ENCODE measurements around the gene SERPINB1. TPM values are rescaled to one million over a fixed set of nuclear protein-coding genes. Genes with fewer than 3 reads are reported as not detected.
A peak's percentile ranks its signal among the peaks of the same experiment; 100 is the strongest.

Gene SERPINB1
- total RNA-seq, 2 donors from 2014 or later = 30.6 to 38.5 TPM

DNA sequence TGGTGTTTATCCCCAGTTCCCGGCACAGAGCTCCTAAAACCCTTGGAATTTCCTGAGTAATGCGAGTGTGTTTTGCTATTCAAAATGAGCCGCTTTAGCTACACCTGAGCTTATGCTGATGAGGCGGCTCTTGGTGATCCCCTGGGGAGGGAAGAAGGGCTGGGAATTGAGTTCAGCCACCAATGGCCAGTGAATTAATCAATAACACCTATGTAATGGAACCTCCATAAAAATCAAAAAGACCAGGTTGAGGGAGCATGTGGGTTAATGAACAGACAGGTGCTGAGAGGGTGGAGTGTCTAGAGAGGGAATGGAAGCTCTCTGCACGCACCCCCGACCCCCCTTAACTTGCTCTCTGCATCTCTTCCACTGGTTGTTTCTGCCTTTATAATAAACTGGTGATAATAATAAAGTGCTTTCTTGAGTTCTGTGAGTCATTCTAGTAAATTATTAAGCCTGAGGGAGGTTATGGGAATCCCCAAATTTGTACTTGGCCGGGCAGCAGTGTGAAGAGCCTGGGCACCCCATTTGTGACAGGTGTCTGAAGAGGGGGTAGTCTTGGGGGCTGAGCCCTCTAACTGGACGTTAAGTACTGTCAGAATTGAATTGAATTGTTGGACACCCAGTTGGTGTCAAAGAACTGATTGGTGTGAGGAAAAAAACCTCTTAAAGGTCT, 24.6 kb upstream of the SERPINB1 start:
- Histone ChIP-seq H3K4me3 (ENCODE audit: low read length) (no peak overlapping the region), H3K9me3 (ENCODE audit: control insufficient read depth, low read length) (peaks cover 24% of the 10 kb centered on the region), H3K27ac (ENCODE audit: low read depth, low read length) (no peak overlapping the region), H3K9ac (ENCODE audit: extremely low read depth, low read length, poor library complexity, severe bottlenecking) (no peak overlapping the region), H3K27me3 (ENCODE audit: control insufficient read depth, insufficient read depth, low read length, poor library complexity, severe bottlenecking) (no peaks in the 10 kb centered on the region), H3K4me1 (ENCODE audit: control insufficient read depth, insufficient read depth, low read length) (no peaks in the 10 kb centered on the region), H3K36me3 (ENCODE audit: control insufficient read depth, insufficient read depth, low read length) (no peaks in the 10 kb centered on the region)
- H3K4me1 Mint-ChIP-seq = peaks cover 23% of the 10 kb centered on the region
- peak; percentile 77 for DNase-seq
- H3K4me3 Mint-ChIP-seq = no peak overlapping the region
- peaks cover 21% of the 10 kb centered on the region for H3K9me3 Mint-ChIP-seq
- TF ChIP-seq, protein P1, sequence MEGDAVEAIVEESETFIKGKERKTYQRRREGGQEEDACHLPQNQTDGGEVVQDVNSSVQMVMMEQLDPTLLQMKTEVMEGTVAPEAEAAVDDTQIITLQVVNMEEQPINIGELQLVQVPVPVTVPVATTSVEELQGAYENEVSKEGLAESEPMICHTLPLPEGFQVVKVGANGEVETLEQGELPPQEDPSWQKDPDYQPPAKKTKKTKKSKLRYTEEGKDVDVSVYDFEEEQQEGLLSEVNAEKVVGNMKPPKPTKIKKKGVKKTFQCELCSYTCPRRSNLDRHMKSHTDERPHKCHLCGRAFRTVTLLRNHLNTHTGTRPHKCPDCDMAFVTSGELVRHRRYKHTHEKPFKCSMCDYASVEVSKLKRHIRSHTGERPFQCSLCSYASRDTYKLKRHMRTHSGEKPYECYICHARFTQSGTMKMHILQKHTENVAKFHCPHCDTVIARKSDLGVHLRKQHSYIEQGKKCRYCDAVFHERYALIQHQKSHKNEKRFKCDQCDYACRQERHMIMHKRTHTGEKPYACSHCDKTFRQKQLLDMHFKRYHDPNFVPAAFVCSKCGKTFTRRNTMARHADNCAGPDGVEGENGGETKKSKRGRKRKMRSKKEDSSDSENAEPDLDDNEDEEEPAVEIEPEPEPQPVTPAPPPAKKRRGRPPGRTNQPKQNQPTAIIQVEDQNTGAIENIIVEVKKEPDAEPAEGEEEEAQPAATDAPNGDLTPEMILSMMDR (conservative IDR thresholded peaks at IDR 0.05) = no peak
- peak overlapping the region; percentile 77 for H3K27ac Mint-ChIP-seq
- H3K36me3 Mint-ChIP-seq (ENCODE audit: low read depth) = peaks cover 11% of the 10 kb centered on the region
- 51 to 58% methylated on average over 5 to 6 of the region's 8 CpGs for WGBS, 2 experiments (ENCODE audit: insufficient coverage in 1 of 2, insufficient read length in 1 of 2)
- no peaks in the 10 kb centered on the region for H3K27me3 Mint-ChIP-seq (ENCODE audit: insufficient read depth)

GRCh38 chr6:2865694-2866151, 24.1 kb upstream of the SERPINB1 start:
- Histone ChIP-seq H3K4me3 (ENCODE audit: low read length) (no peak overlapping the region), H3K27me3 (ENCODE audit: control insufficient read depth, insufficient read depth, low read length, poor library complexity, severe bottlenecking) (no peaks in the 10 kb centered on the region), H3K27ac (ENCODE audit: low read depth, low read length) (no peak overlapping the region), H3K36me3 (ENCODE audit: control insufficient read depth, insufficient read depth, low read length) (no peaks in the 10 kb centered on the region), H3K9ac (ENCODE audit: extremely low read depth, low read length, poor library complexity, severe bottlenecking) (no peak overlapping the region), H3K9me3 (ENCODE audit: control insufficient read depth, low read length) (peaks cover 26% of the 10 kb centered on the region), H3K4me1 (ENCODE audit: control insufficient read depth, insufficient read depth, low read length) (no peaks in the 10 kb centered on the region)
- TF ChIP-seq, protein P1 (conservative IDR thresholded peaks at IDR 0.05) = no peak
- Mint-ChIP-seq H3K4me1 (peaks cover 23% of the 10 kb centered on the region), H3K4me3 (no peak overlapping the region), H3K9me3 (peaks cover 26% of the 10 kb centered on the region), H3K27me3 (ENCODE audit: insufficient read depth) (no peaks in the 10 kb centered on the region), H3K36me3 (ENCODE audit: low read depth) (peaks cover 14% of the 10 kb centered on the region), H3K27ac (peak overlapping the region; percentile 77)
- 46 to 58% methylated on average over 3 to 4 of the region's 4 CpGs for WGBS, 2 experiments (ENCODE audit: insufficient coverage in 1 of 2, insufficient read length in 1 of 2)
- no peak for DNase-seq

DNA sequence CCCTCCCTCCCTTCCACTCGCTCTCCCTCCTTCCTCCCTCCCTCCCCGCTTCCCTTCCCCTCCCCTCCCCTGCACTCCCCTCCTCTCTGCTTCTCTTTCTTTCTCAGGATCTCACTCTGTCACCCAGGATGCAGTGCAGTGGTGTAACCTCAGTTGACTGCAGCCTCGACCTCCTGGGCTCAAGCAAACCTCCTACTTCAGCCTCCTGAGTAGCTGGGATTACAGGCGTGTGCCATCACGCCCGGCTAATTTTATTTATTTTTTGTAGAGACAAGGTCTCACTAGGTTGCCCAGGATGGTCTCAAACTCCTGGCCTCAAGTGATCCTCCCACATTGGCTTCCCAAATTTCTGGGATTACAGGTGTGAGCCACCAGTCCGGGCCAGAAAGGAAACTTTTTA, 23.6 kb upstream of the SERPINB1 start:
- TF ChIP-seq, protein P1 (conservative IDR thresholded peaks at IDR 0.05) = no peak
- 84 to 88% methylated on average over 4 to 7 of the region's 7 CpGs for WGBS, 2 experiments (ENCODE audit: insufficient coverage in 1 of 2, insufficient read length in 1 of 2)
- Mint-ChIP-seq H3K27me3 (ENCODE audit: insufficient read depth) (no peaks in the 10 kb centered on the region), H3K4me1 (peaks cover 23% of the 10 kb centered on the region), H3K4me3 (no peak overlapping the region), H3K36me3 (ENCODE audit: low read depth) (peaks cover 12% of the 10 kb centered on the region), H3K27ac (peak overlapping the region; percentile 61), H3K9me3 (peaks cover 30% of the 10 kb centered on the region)
- Histone ChIP-seq H3K9ac (ENCODE audit: extremely low read depth, low read length, poor library complexity, severe bottlenecking) (no peak overlapping the region), H3K4me1 (ENCODE audit: control insufficient read depth, insufficient read depth, low read length) (no peaks in the 10 kb centered on the region), H3K27me3 (ENCODE audit: control insufficient read depth, insufficient read depth, low read length, poor library complexity, severe bottlenecking) (no peaks in the 10 kb centered on the region), H3K36me3 (ENCODE audit: control insufficient read depth, insufficient read depth, low read length) (no peaks in the 10 kb centered on the region), H3K27ac (ENCODE audit: low read depth, low read length) (no peak overlapping the region), H3K9me3 (ENCODE audit: control insufficient read depth, low read length) (peaks cover 25% of the 10 kb centered on the region), H3K4me3 (ENCODE audit: low read length) (no peak overlapping the region)
- DNase-seq = peak; percentile 45
